CD4-positive, alpha-beta T cell (primary cell): ENCODE data around the gene CLSTN2. TPM values are rescaled to one million over a fixed set of nuclear protein-coding genes. Genes with fewer than 3 reads are reported as not detected.

Experiments
- ATAC-seq: fragments of 200-7000 bp; cut with Tn5 transposase; one replicate; pipeline ENCODE4 v1.10.0; 2022; ENCODE audit warnings: mild to moderate bottlenecking; ENCODE audit not compliant: poor library complexity
- CTCF ChIA-PET: fragments of 350-600 bp; sonication (Branson Sonifier 250); formaldehyde crosslinking; loops from one replicate; lab custom pipeline; 2021; ENCODE audit warnings: antibody characterized with exemption, inconsistent platforms; lab: Charles Lee
- POLR2A ChIA-PET: fragments of 350-600 bp; sonication (Branson Sonifier 250); formaldehyde crosslinking; loops from one replicate; lab custom pipeline; 2021; ENCODE audit warnings: antibody characterized with exemption, inconsistent platforms; lab: Charles Lee
- DNase-seq, 14 experiments: peaks; one replicate each; pipeline ENCODE4 v3.0.0-alpha.2; 2013 to 2020; ENCODE audit warnings: mixed read lengths in 2 of 14
- H3K27ac ChIP-seq, 2 donors: one replicate each; pipeline versions ENCODE4 v1.5.1 to v1.7.0; 2013; ENCODE audit warnings: low read length in 2 of 2, low read depth in 1 of 2, mild to moderate bottlenecking in 1 of 2
- H3K27me3 ChIP-seq, 2 experiments: 1 replicate in 1 of 2; 2 replicates in 1 of 2; pipeline versions ENCODE4 v1.6.1 to v1.7.0; 2013; ENCODE audit warnings: low read length in 2 of 2, control low read depth in 1 of 2, mild to moderate bottlenecking in 1 of 2, moderate library complexity in 1 of 2; ENCODE audit not compliant: insufficient read depth in 2 of 2, control insufficient read depth in 1 of 2
- H3K36me3 ChIP-seq: one replicate; pipeline ENCODE4 v1.6.1; 2013; ENCODE audit warnings: low read length, control low read depth; ENCODE audit not compliant: insufficient read depth
- H3K4me1 ChIP-seq: one replicate; pipeline ENCODE4 v1.6.1; 2013; ENCODE audit warnings: low read length, control low read depth; ENCODE audit not compliant: insufficient read depth
- H3K4me3 ChIP-seq: one replicate; pipeline ENCODE4 v1.5.1; 2013; ENCODE audit warnings: mild to moderate bottlenecking, low read length, moderate library complexity
- H3K9me3 ChIP-seq, 2 experiments: 1 replicate in 1 of 2; 2 replicates in 1 of 2; pipeline versions ENCODE4 v1.6.1 to v1.7.0; 2013; ENCODE audit warnings: low read length in 2 of 2, mild to moderate bottlenecking in 2 of 2, control low read depth in 1 of 2, moderate library complexity in 1 of 2; ENCODE audit not compliant: control insufficient read depth in 1 of 2, insufficient read depth in 1 of 2
- H3K27ac Mint-ChIP-seq: one replicate; pipeline ENCODE4 v1.8.0; 2020; ENCODE audit warnings: mixed read lengths
- H3K27me3 Mint-ChIP-seq: one replicate; pipeline ENCODE4 v1.8.0; 2021; ENCODE audit warnings: mixed read lengths
- H3K36me3 Mint-ChIP-seq: one replicate; pipeline ENCODE4 v1.8.0; 2021; ENCODE audit warnings: low read depth, mixed read lengths
- H3K4me1 Mint-ChIP-seq: one replicate; pipeline ENCODE4 v1.8.0; 2021; ENCODE audit warnings: low read depth, mixed read lengths
- H3K4me3 Mint-ChIP-seq: one replicate; pipeline ENCODE4 v1.8.0; 2020; ENCODE audit warnings: mild to moderate bottlenecking, mixed read lengths
- H3K9me3 Mint-ChIP-seq: one replicate; pipeline ENCODE4 v1.8.0; 2020; ENCODE audit warnings: mixed read lengths
- CTCF ChIP-seq: fragments of 200-600 bp; IDR thresholded peaks from one replicate; pipeline ENCODE4 v1.8.0; 2022; ENCODE audit warnings: antibody characterized with exemption, mild to moderate bottlenecking
- intact Hi-C, 2 experiments: fragments of 100-400 bp; cut with DNase I in 1 of 2; cut with micrococcal nuclease in 1 of 2; formaldehyde crosslinking; loops; one replicate each; pipeline versions ENCODE4 v1.15.1 to v1.9.0; 2023 to 2025; cut with DNase I, micrococcal nuclease
- total RNA-seq, 174 experiments: library from RNA in 2 of 174; stranded (reverse) in 2 of 174; gene quantifications; one replicate each; pipeline ENCODE4 v1.2.3 and lab custom pipeline; 2021 to 2026

The CLSTN2 gene
- total RNA-seq, 2 experiments from 2014 or later, result not detected

DNA sequence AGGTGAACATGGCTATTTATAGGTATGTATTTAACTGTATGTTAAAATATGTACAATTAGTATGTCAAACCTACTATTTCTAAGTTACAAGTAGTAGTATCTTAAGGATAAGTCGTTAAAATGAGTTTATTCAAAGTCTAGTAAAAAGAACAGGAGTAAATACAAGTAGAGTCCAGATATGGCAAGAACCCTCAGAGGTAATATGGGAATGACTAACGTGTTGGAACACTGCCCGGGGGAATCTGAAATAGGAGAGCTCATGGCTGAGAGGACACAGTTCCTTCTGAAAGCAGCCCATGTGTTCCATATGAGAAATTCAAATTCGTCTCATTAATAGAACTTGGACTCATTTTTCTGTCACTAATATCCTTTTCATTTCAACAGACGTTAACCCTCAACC is 158.8 kb downstream of the CLSTN2 start:
- Histone ChIP-seq H3K4me1 (no peaks in the 10 kb centered on the region), H3K4me3 (no peak overlapping the region), H3K27me3 (peaks cover 0 to 4% of the 10 kb centered on the region in 2 experiments), H3K36me3 (no peaks in the 10 kb centered on the region), H3K27ac (no peak overlapping the region), H3K9me3 (peaks cover 0 to 9% of the 10 kb centered on the region in 2 experiments)
- H3K27ac Mint-ChIP-seq, result no peak overlapping the region
- H3K36me3 Mint-ChIP-seq, result no peaks in the 10 kb centered on the region
- ATAC-seq (no peak), DNase-seq (no peak)
- H3K4me1 Mint-ChIP-seq, result no peaks in the 10 kb centered on the region
- ChIA-PET POLR2A (no interaction called here), CTCF (no interaction called here)
- H3K4me3 Mint-ChIP-seq, result no peak overlapping the region
- peaks cover 19% of the 10 kb centered on the region for H3K27me3 Mint-ChIP-seq
- no peaks in the 10 kb centered on the region for H3K9me3 Mint-ChIP-seq
- intact Hi-C loops, result no loop called here
- no peak for TF ChIP-seq CTCF

DNA sequence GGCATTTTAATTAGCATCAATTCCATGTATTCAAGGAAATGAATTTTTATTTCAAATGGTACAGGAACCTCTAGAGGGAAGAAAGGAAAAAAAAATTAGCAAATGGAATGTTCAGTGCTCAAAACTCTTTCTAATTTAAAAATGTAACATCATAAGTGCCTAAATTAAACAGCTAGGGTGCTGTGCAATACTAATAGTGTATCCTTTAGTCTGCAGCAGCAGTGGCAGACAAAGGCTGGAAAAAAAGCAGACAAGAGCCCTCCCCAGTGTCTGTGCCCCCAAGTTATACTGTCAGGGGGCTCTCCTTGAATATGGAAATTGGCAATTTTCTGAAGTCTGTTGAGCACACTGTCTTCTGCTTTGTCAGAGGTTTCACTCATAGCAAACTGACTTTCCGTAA is 159.5 kb downstream of the CLSTN2 start:
- H3K9me3 ChIP-seq, result peaks cover 0 to 9% of the 10 kb centered on the region in 2 experiments
- H3K9me3 Mint-ChIP-seq, result no peaks in the 10 kb centered on the region
- H3K36me3 ChIP-seq, result no peaks in the 10 kb centered on the region
- H3K27me3 ChIP-seq, result peaks cover 0 to 4% of the 10 kb centered on the region in 2 experiments
- POLR2A ChIA-PET, result no interaction called here
- no peaks in the 10 kb centered on the region for H3K4me1 ChIP-seq
- H3K27me3 Mint-ChIP-seq, result peaks cover 19% of the 10 kb centered on the region
- TF ChIP-seq CTCF, result no peak
- no peak overlapping the region for H3K27ac Mint-ChIP-seq
- no peak overlapping the region for H3K27ac ChIP-seq
- no peaks in the 10 kb centered on the region for H3K4me1 Mint-ChIP-seq
- no peak overlapping the region for H3K4me3 Mint-ChIP-seq
- ATAC-seq (no peak), DNase-seq (no peak)
- H3K4me3 ChIP-seq, result no peak overlapping the region
- intact Hi-C loops, result no loop called here
- H3K36me3 Mint-ChIP-seq, result no peaks in the 10 kb centered on the region
- CTCF ChIA-PET, result no interaction called here

GRCh38 chr3:140096037-140096436 is 161.1 kb downstream of the CLSTN2 start:
- Mint-ChIP-seq H3K4me3 (no peak overlapping the region), H3K27me3 (peaks cover 10% of the 10 kb centered on the region), H3K4me1 (no peaks in the 10 kb centered on the region), H3K36me3 (no peaks in the 10 kb centered on the region), H3K9me3 (no peaks in the 10 kb centered on the region), H3K27ac (no peak overlapping the region)
- ATAC-seq (no peak), DNase-seq (no peak)
- ChIA-PET POLR2A (no interaction called here), CTCF (no interaction called here)
- Histone ChIP-seq H3K9me3 (peaks cover 0 to 13% of the 10 kb centered on the region in 2 experiments), H3K36me3 (no peaks in the 10 kb centered on the region), H3K27me3 (peaks cover 0 to 2% of the 10 kb centered on the region in 2 experiments), H3K4me1 (no peaks in the 10 kb centered on the region), H3K27ac (no peak overlapping the region), H3K4me3 (no peak overlapping the region)
- intact Hi-C loops, result no loop called here
- TF ChIP-seq CTCF, result no peak
